Stomach (tissue), 9 donors: Measurements from ENCODE around the gene CAPN9. TPM values are rescaled to one million over a fixed set of nuclear protein-coding genes. Genes with fewer than 3 reads are reported as not detected.

Experiments
- DNase-seq, 2 donors: peaks; one replicate each; pipeline versions ENCODE4 v3.0.0 to v3.0.0-alpha.2; 2013 to 2019
- H3K27ac ChIP-seq, 5 donors: fragments of 200-600 bp in 4 of 5; sonication (generic) in 4 of 5; one replicate each; pipeline ENCODE4 v1.5.1; 2013 to 2019; ENCODE audit warnings: mild to moderate bottlenecking in 1 of 5, moderate library complexity in 1 of 5
- H3K27me3 ChIP-seq, 3 donors: fragments of 200-600 bp; sonication (generic); one replicate each; pipeline ENCODE4 v1.5.1; 2017 to 2019; ENCODE audit warnings: mixed run types in 1 of 3
- H3K36me3 ChIP-seq, 4 donors: fragments of 200-600 bp; sonication (generic); 1 replicate in 3 of 4; 2 replicates in 1 of 4; pipeline ENCODE4 v1.5.1; 2016 to 2019
- H3K4me1 ChIP-seq, 4 donors: fragments of 200-600 bp; sonication (generic); one replicate each; pipeline ENCODE4 v1.5.1; 2016 to 2019
- H3K4me3 ChIP-seq, 4 donors: fragments of 200-600 bp; sonication (generic) in 3 of 4; one replicate each; pipeline ENCODE4 v1.5.1; 2016 to 2019; ENCODE audit warnings: mild to moderate bottlenecking in 1 of 4
- H3K9me3 ChIP-seq, 4 donors: fragments of 200-600 bp; sonication (generic); one replicate each; pipeline ENCODE4 v1.5.1; 2016 to 2019
- CTCF ChIP-seq, 7 experiments: fragments of 450-650 bp in 4 of 7; fragments of 200-600 bp in 3 of 7; sonication (generic) in 3 of 7; IDR thresholded peaks; one replicate each; pipeline ENCODE4 v1.5.1; 2016 to 2019; ENCODE audit warnings: antibody characterized with exemption in 7 of 7, control low read depth in 2 of 7, mild to moderate bottlenecking in 1 of 7
- EP300 ChIP-seq: sonication (generic); formaldehyde crosslinking; IDR thresholded peaks from one replicate; pipeline ENCODE4 v1.6.1; 2017; ENCODE audit warnings: antibody characterized with exemption
- POLR2A ChIP-seq, 4 donors: fragments of 450-650 bp; IDR thresholded peaks; one replicate each; pipeline ENCODE4 v1.6.1; 2016; ENCODE audit warnings: antibody characterized with exemption in 4 of 4, control low read depth in 2 of 4, mild to moderate bottlenecking in 1 of 4, moderate library complexity in 1 of 4
- POLR2AphosphoS5 ChIP-seq, 3 donors: sonication (generic); formaldehyde crosslinking; IDR thresholded peaks; one replicate each; pipeline ENCODE4 v1.6.1; 2016; ENCODE audit warnings: antibody characterized with exemption in 3 of 3
- WGBS, 5 donors: extraction: QIAGEN DNeasy Blood & Tissue Kit in 3 of 5; methylation state at CpG; one replicate each; pipeline versions ENCODE4 v1.1.5 to v1.1.7; 2013 to 2018; 5-methylcytosine and 5-hydroxymethylcytosine counted together
- intact Hi-C: fragments of 100-400 bp; cut with DNase I; formaldehyde crosslinking; loops from one replicate; pipeline ENCODE4 v1.15.1; 2023; ENCODE audit warnings: low total_unique reads
- polyA plus RNA-seq, 3 donors: library from polyadenylated mRNA; stranded (reverse); fragments of 200-250 nt; gene quantifications; one replicate each; pipeline ENCODE4 v1.2.3, GENCODE V29; 2013
- total RNA-seq, 5 donors: library from RNA; depleted of rRNA; stranded (reverse); fragments of >200 nt; gene quantifications; one replicate each; pipeline versions ENCODE4 v1.1.0 to v1.2.3, GENCODE V29; 2014 to 2016
- donor health status: healthy with polysubstance abuse.
- donor health status: Bipolar disorder and iron deficiency.
- donor health status: healthy.

The CAPN9 gene
- total and polyA plus RNA-seq, 8 donors = 2.6 to 68.3 (median 46.7) TPM

- TF ChIP-seq POLR2A (IDR thresholded peaks at IDR 0.05) = no peak
- no peak for TF ChIP-seq POLR2AphosphoS5 (IDR thresholded peaks at IDR 0.05)
- no peak for TF ChIP-seq CTCF (IDR thresholded peaks at IDR 0.05)
- no peak for TF ChIP-seq EP300
- no peak for DNase-seq
- Histone ChIP-seq H3K4me1 (peaks cover 1 to 11% (median 7%) of the 10 kb centered on the region in 4 donors), H3K36me3 (peaks cover 0 to 25% (median 7%) of the 10 kb centered on the region in 4 donors), H3K27ac (no peak overlapping the region), H3K4me3 (no peak overlapping the region), H3K27me3 (no peaks in the 10 kb centered on the region), H3K9me3 (no peaks in the 10 kb centered on the region)
- intact Hi-C loops = no loop called here
- WGBS, 5 donors = 89 to 93% (median 91%) methylated on average over 7 of the region's 7 CpGs
Measured at GRCh38 chr1:230759369-230760065, 12.3 kb downstream of the CAPN9 start.

- H3K9me3 ChIP-seq = no peaks in the 10 kb centered on the region
- no peak overlapping the region for H3K4me3 ChIP-seq
- H3K4me1 ChIP-seq = peaks cover 0 to 2% (median 0%) of the 10 kb centered on the region in 4 donors
- peaks cover 0 to 28% (median 7%) of the 10 kb centered on the region in 4 donors for H3K36me3 ChIP-seq
- intact Hi-C loops = no loop called here
- H3K27me3 ChIP-seq = no peaks in the 10 kb centered on the region
- peak overlapping the region in 1 of 5 donors; percentile 26 for H3K27ac ChIP-seq
- 46 to 73% (median 54%) methylated on average over 5 to 7 of the region's 7 CpGs for WGBS, 5 donors
- peak in 1 of 2 donors; percentile 48 for DNase-seq
- TF ChIP-seq EP300 = no peak
- no peak for TF ChIP-seq POLR2A (IDR thresholded peaks at IDR 0.05)
- TF ChIP-seq CTCF (IDR thresholded peaks at IDR 0.05) = peak in 1 of 7 experiments; percentile 9
- TF ChIP-seq POLR2AphosphoS5 (IDR thresholded peaks at IDR 0.05) = no peak
Measured at GRCh38 chr1:230760360-230760827, 13.2 kb downstream of the CAPN9 start.

- Histone ChIP-seq H3K4me1 (no peaks in the 10 kb centered on the region), H3K4me3 (no peak overlapping the region), H3K27me3 (no peaks in the 10 kb centered on the region), H3K27ac (no peak overlapping the region), H3K36me3 (peaks cover 0 to 32% (median 7%) of the 10 kb centered on the region in 4 donors), H3K9me3 (no peaks in the 10 kb centered on the region)
- TF ChIP-seq POLR2AphosphoS5 (IDR thresholded peaks at IDR 0.05) = no peak
- TF ChIP-seq CTCF (IDR thresholded peaks at IDR 0.05) = no peak
- TF ChIP-seq POLR2A (IDR thresholded peaks at IDR 0.05) = no peak
- TF ChIP-seq EP300 = no peak
- intact Hi-C loops = no loop called here
- DNase-seq = no peak
- 85 to 90% (median 87%) methylated on average over 8 of the region's 8 CpGs for WGBS, 5 donors
Measured at GRCh38 chr1:230761443-230762167, 14.4 kb downstream of the CAPN9 start.

GRCh38 chr1:230763927-230764591 is 16.9 kb downstream of the CAPN9 start:
- H3K4me3 ChIP-seq = no peak overlapping the region
- H3K9me3 ChIP-seq = no peaks in the 10 kb centered on the region
- DNase-seq = no peak
- peaks cover 0 to 37% (median 7%) of the 10 kb centered on the region in 4 donors for H3K36me3 ChIP-seq
- H3K27me3 ChIP-seq = no peaks in the 10 kb centered on the region
- H3K27ac ChIP-seq = no peak overlapping the region
- no peak for TF ChIP-seq POLR2AphosphoS5 (IDR thresholded peaks at IDR 0.05)
- no peak for TF ChIP-seq CTCF (IDR thresholded peaks at IDR 0.05)
- no peak for TF ChIP-seq POLR2A (IDR thresholded peaks at IDR 0.05)
- no peak for TF ChIP-seq EP300
- peaks cover 0 to 6% (median 4%) of the 10 kb centered on the region in 4 donors for H3K4me1 ChIP-seq
- intact Hi-C loops = no loop called here
- 89 to 95% (median 91%) methylated on average over 5 of the region's 5 CpGs for WGBS, 5 donors
